Astrocyte (in vitro differentiated cells and primary cell): ENCODE measurements around the gene PGP.

Experiments
- CTCF ChIP-seq: IDR thresholded peaks from 2 replicates; pipeline ENCODE4 v1.5.1; 2011; ENCODE audit warnings: low read depth, mild to moderate bottlenecking, inconsistent platforms, low read length, moderate library complexity; ENCODE audit not compliant: insufficient read depth
- EZH2 ChIP-seq: IDR thresholded peaks from 2 replicates; pipeline ENCODE4 v1.6.1; 2012; ENCODE audit warnings: mild to moderate bottlenecking, low read length, inconsistent platforms; ENCODE audit not compliant: insufficient read depth

- TF ChIP-seq CTCF = no peak
- no peak for TF ChIP-seq EZH2
These were observed 31.8 kb upstream of the PGP start for GRCh38 chr16:2246301-2246885.
